IMR-90 (cell line): Measurements from ENCODE around the gene EML1. TPM values are rescaled to one million over a fixed set of nuclear protein-coding genes. Genes with fewer than 3 reads are reported as not detected.

Experiments used
- ATAC-seq: fragments of 200-7000 bp; cut with Tn5 transposase; 2 replicates; pipeline ENCODE4 v1.9.1; 2020; ENCODE audit warnings: low read depth, mild to moderate bottlenecking, moderate library complexity
- BruUV-seq: library from RNA; stranded (reverse); fragments of 400-500 nt; replicated peaks from 2 replicates; lab custom pipeline; 2021; lab: Mats Ljungman, UMichigan
- CTCF ChIA-PET: fragments of 300-600 bp; formaldehyde crosslinking; extraction: SDS; loops from one replicate; lab custom pipeline; 2021; ENCODE audit warnings: antibody characterized with exemption; lab: Yijun Ruan, JAX
- POLR2A ChIA-PET: fragments of 300-600 bp; sonication (Branson Sonifier 250); formaldehyde crosslinking; loops from one replicate; lab custom pipeline; 2022; ENCODE audit warnings: antibody characterized with exemption; ENCODE audit not compliant: unreplicated experiment; lab: Charles Lee
- DNase-seq: peaks from one replicate; pipeline ENCODE4 v3.0.0; 2013
- H2AFZ ChIP-seq: replicated peaks from 2 replicates; pipeline ENCODE3; 2013; ENCODE audit warnings: low read length, mild to moderate bottlenecking; ENCODE audit not compliant: poor library complexity
- H2AK5ac ChIP-seq: 2 replicates; pipeline ENCODE4 v1.6.1; 2013; ENCODE audit warnings: low read depth, low read length, inconsistent platforms
- H2AK9ac ChIP-seq: replicated peaks from 2 replicates; pipeline ENCODE3; 2013; ENCODE audit warnings: mild to moderate bottlenecking, low read depth, low read length, moderate library complexity; ENCODE audit not compliant: poor library complexity
- H2BK120ac ChIP-seq: 2 replicates; pipeline ENCODE4 v1.6.1; 2013; ENCODE audit warnings: low read depth, low read length, inconsistent platforms
- H2BK15ac ChIP-seq: 3 replicates; pipeline ENCODE4 v1.6.1; 2013; ENCODE audit warnings: low read depth, low read length, inconsistent platforms
- H2BK20ac ChIP-seq: 2 replicates; pipeline ENCODE4 v1.6.1; 2013; ENCODE audit warnings: low read depth, mild to moderate bottlenecking, inconsistent platforms, low read length, moderate library complexity
- H2BK5ac ChIP-seq: 2 replicates; pipeline ENCODE4 v1.6.1; 2013; ENCODE audit warnings: mild to moderate bottlenecking, low read depth, low read length, inconsistent platforms; ENCODE audit not compliant: poor library complexity, severe bottlenecking
- H3K14ac ChIP-seq: replicated peaks from 2 replicates; pipeline ENCODE4 v1.6.1; 2013; ENCODE audit warnings: low read depth, low read length, inconsistent platforms
- H3K18ac ChIP-seq: 2 replicates; pipeline ENCODE4 v1.6.1; 2013; ENCODE audit warnings: low read depth, low read length, control low read depth
- H3K23ac ChIP-seq: 2 replicates; pipeline ENCODE4 v1.6.1; 2013; ENCODE audit warnings: low read depth, low read length, inconsistent platforms
- H3K27ac ChIP-seq: 2 replicates; pipeline ENCODE4 v1.5.1; 2013; ENCODE audit warnings: mild to moderate bottlenecking, control low read depth, low read length; ENCODE audit not compliant: insufficient read depth
- H3K27me3 ChIP-seq: 2 replicates; pipeline ENCODE4 v1.6.1; 2013; ENCODE audit warnings: low read length; ENCODE audit not compliant: control insufficient read depth, insufficient read depth
- H3K36me3 ChIP-seq: 2 replicates; pipeline ENCODE4 v1.6.1; 2013; ENCODE audit warnings: low read length, mixed read lengths; ENCODE audit not compliant: control insufficient read depth, insufficient read depth
- H3K4ac ChIP-seq: 2 replicates; pipeline ENCODE4 v1.6.1; 2013; ENCODE audit warnings: low read depth, low read length, inconsistent platforms
- H3K4me1 ChIP-seq: 2 replicates; pipeline ENCODE4 v1.6.1; 2013; ENCODE audit warnings: low read length, mixed read lengths; ENCODE audit not compliant: control insufficient read depth, insufficient read depth
- H3K4me2 ChIP-seq: 2 replicates; pipeline ENCODE4 v1.6.1; 2013; ENCODE audit warnings: low read depth, mild to moderate bottlenecking, control low read depth, low read length, moderate library complexity
- H3K4me3 ChIP-seq: 2 replicates; pipeline ENCODE4 v1.5.1; 2013; ENCODE audit warnings: low read depth, mild to moderate bottlenecking, control low read depth, low read length, moderate library complexity; ENCODE audit not compliant: insufficient read depth
- H3K56ac ChIP-seq: 2 replicates; pipeline ENCODE4 v1.6.1; 2013; ENCODE audit warnings: low read length, inconsistent platforms; ENCODE audit not compliant: insufficient read depth; ENCODE audit errors: extremely low read depth
- H3K79me1 ChIP-seq, 2 experiments: 2 replicates each; pipeline ENCODE4 v1.6.1; 2013; ENCODE audit warnings: low read length in 2 of 2, inconsistent platforms in 1 of 2, low read depth in 1 of 2
- H3K9ac ChIP-seq: 2 replicates; pipeline ENCODE4 v1.6.1; 2013; ENCODE audit warnings: low read depth, low read length, control low read depth
- H3K9me1 ChIP-seq: 2 replicates; pipeline ENCODE4 v1.6.1; 2013; ENCODE audit warnings: low read length, inconsistent platforms; ENCODE audit not compliant: insufficient read depth
- H3K9me3 ChIP-seq: 2 replicates; pipeline ENCODE4 v1.6.1; 2013; ENCODE audit warnings: low read length; ENCODE audit not compliant: control insufficient read depth, insufficient read depth
- H4K20me1 ChIP-seq: 2 replicates; pipeline ENCODE4 v1.6.1; 2013; ENCODE audit warnings: low read length, inconsistent platforms; ENCODE audit not compliant: insufficient read depth
- H4K5ac ChIP-seq: 2 replicates; pipeline ENCODE4 v1.6.1; 2013; ENCODE audit warnings: mild to moderate bottlenecking, low read depth, low read length, control low read depth
- H4K8ac ChIP-seq, 2 experiments: 2 replicates each; pipeline ENCODE4 v1.6.1; 2013; ENCODE audit warnings: low read depth in 2 of 2, low read length in 2 of 2, control low read depth in 1 of 2, inconsistent platforms in 1 of 2
- H4K91ac ChIP-seq: 2 replicates; pipeline ENCODE4 v1.6.1; 2013; ENCODE audit warnings: low read depth, low read length, inconsistent platforms; ENCODE audit not compliant: insufficient read depth
- BHLHE40 ChIP-seq: fragments of 150-350 bp; IDR thresholded peaks from 2 replicates; pipeline ENCODE4 v1.6.1; 2016; ENCODE audit warnings: mild to moderate bottlenecking, low read depth, low read length
- CEBPB ChIP-seq: IDR thresholded peaks from 2 replicates; pipeline ENCODE4 v1.6.1; 2012; ENCODE audit warnings: low read depth, low read length, improper control_type of control experiment
- ELK1 ChIP-seq: fragments of 150-350 bp; IDR thresholded peaks from 2 replicates; pipeline ENCODE4 v1.6.1; 2016; ENCODE audit warnings: low read depth, mild to moderate bottlenecking, low read length, moderate library complexity, borderline replicate concordance
- FOS ChIP-seq: fragments of 150-350 bp; IDR thresholded peaks from 2 replicates; pipeline ENCODE4 v1.6.1; 2016; ENCODE audit warnings: low read depth, low read length
- MXI1 ChIP-seq: IDR thresholded peaks from 2 replicates; pipeline ENCODE4 v1.6.1; 2012; ENCODE audit warnings: low read depth, mild to moderate bottlenecking, low read length, moderate library complexity, borderline replicate concordance
- NFE2L2 ChIP-seq: fragments of 150-350 bp; IDR thresholded peaks from 2 replicates; pipeline ENCODE4 v1.6.1; 2016; ENCODE audit warnings: low read depth, mild to moderate bottlenecking, low read length
- POLR2A ChIP-seq: IDR thresholded peaks from 2 replicates; pipeline ENCODE4 v1.6.1; 2012; ENCODE audit warnings: mild to moderate bottlenecking, low read depth, low read length
- RFX5 ChIP-seq: IDR thresholded peaks from 2 replicates; pipeline ENCODE4 v1.8.0; 2012; ENCODE audit warnings: low read depth, mild to moderate bottlenecking, low read length, moderate library complexity
- USF2 ChIP-seq: fragments of 150-350 bp; IDR thresholded peaks from 2 replicates; pipeline ENCODE4 v1.6.1; 2017; ENCODE audit warnings: mild to moderate bottlenecking, antibody characterized with exemption, low read length, low read depth
- WGBS, 2 experiments: methylation state at CpG; one replicate each; pipeline versions ENCODE4 v1.1.5 to v1.1.7; 2013; ENCODE audit warnings: missing lambda C conversion rate in 2 of 2; ENCODE audit not compliant: insufficient read length in 1 of 2; ENCODE audit errors: extremely low coverage in 2 of 2; 5-methylcytosine and 5-hydroxymethylcytosine counted together
- dilution Hi-C: fragments of 300-500 bp; cut with HindIII; formaldehyde crosslinking; loops from one replicate; pipeline ENCODE4 v1.14.3; 2018; ENCODE audit warnings: low sequenced_read_pairs; ENCODE audit not compliant: unreplicated experiment
- in situ Hi-C: fragments of 300-500 bp; cut with MboI; formaldehyde crosslinking; loops from 3 replicates; pipeline ENCODE4 v1.14.3; 2019; ENCODE audit warnings: low sequenced_read_pairs, inconsistent platforms, mixed read lengths
- intact Hi-C: fragments of 100-400 bp; cut with micrococcal nuclease; formaldehyde crosslinking; loops from 2 replicates; pipeline ENCODE4 v1.10.0; 2022
- polyA plus RNA-seq, 3 experiments: library from polyadenylated mRNA; depleted of rRNA; stranded (reverse); fragments of >200 nt; gene quantifications; 2 replicates each; pipeline ENCODE4 v1.2.3, GENCODE V29; 2012; ENCODE audit warnings: low replicate concordance in 1 of 3
- total RNA-seq: library from RNA; depleted of rRNA; stranded (reverse); fragments of >200 nt; gene quantifications from 2 replicates; pipeline ENCODE4 v1.2.3, GENCODE V29; 2012

The EML1 gene
- total and polyA plus RNA-seq, 2 of the 4 experiments (the other 2 are of a cell fraction) = 14.0 to 42.3 TPM

- no CpG with 5 or more reads among the region's 7 CpGs for WGBS, 2 experiments
- ATAC-seq = no peak
- intact Hi-C loops = no loop called here
Measured at GRCh38 chr14:99816217-99816616, 23.0 kb downstream of the EML1 start.

More at GRCh38 chr14:99816217-99816616, 23.0 kb downstream of the EML1 start:
- H2AK9ac ChIP-seq = no peak overlapping the region
- no peak for DNase-seq
- no peak overlapping the region for H3K23ac ChIP-seq
- dilution Hi-C loops = no loop called here
- no peak overlapping the region for H2BK5ac ChIP-seq
- H4K20me1 ChIP-seq = peaks cover 82% of the 10 kb centered on the region
- H2AFZ ChIP-seq = no peak overlapping the region
- peaks cover 13% of the 10 kb centered on the region for H3K9me1 ChIP-seq
- H3K4me3 ChIP-seq = no peak overlapping the region
- no peak overlapping the region for H3K4ac ChIP-seq
- peaks cover 6% of the 10 kb centered on the region for H3K4me1 ChIP-seq
- H3K27ac ChIP-seq = no peak overlapping the region
- in situ Hi-C loops = no loop called here
- H4K8ac ChIP-seq = no peak overlapping the region
- H3K4me2 ChIP-seq = no peak overlapping the region
- H2BK20ac ChIP-seq = no peak overlapping the region
- H3K27me3 ChIP-seq = peaks cover 5% of the 10 kb centered on the region
- H3K79me1 ChIP-seq = peaks cover 28 to 64% of the 10 kb centered on the region in 2 experiments
- H4K91ac ChIP-seq = no peak overlapping the region
- H3K9ac ChIP-seq = no peak overlapping the region
- ChIA-PET CTCF (no interaction called here), POLR2A (no interaction called here)
- H3K14ac ChIP-seq = no peak overlapping the region
- H4K5ac ChIP-seq = no peak overlapping the region
- TF ChIP-seq RFX5 = no peak
- no peak for TF ChIP-seq FOS
- no peak for TF ChIP-seq BHLHE40
- no peak for TF ChIP-seq MXI1
- no peak for TF ChIP-seq NFE2L2
- TF ChIP-seq ELK1 = no peak
- no peak for TF ChIP-seq CEBPB
- TF ChIP-seq POLR2A = no peak
- TF ChIP-seq USF2 = no peak
- H2BK15ac ChIP-seq = no peak overlapping the region
- H2AK5ac ChIP-seq = no peak overlapping the region
- H2BK120ac ChIP-seq = no peak overlapping the region
- H3K56ac ChIP-seq = no peak overlapping the region
- BruUV-seq = no TSS peak
- H3K9me3 ChIP-seq = no peaks in the 10 kb centered on the region
- no peak overlapping the region for H3K18ac ChIP-seq
- peaks cover 8% of the 10 kb centered on the region for H3K36me3 ChIP-seq
